ENCODE data around the gene MAPK12.
A peak's percentile ranks its signal among the peaks of the same experiment; 100 is the strongest.

Gene MAPK12

GRCh38 chr22:50267591-50268390 lies 6.3 kb upstream of the MAPK12 start:
- peak; percentile 42 for DNase-seq (ENCODE audit: low read depth)

GRCh38 chr22:50266994-50267393 lies 5.5 kb upstream of the MAPK12 start:
- no peak for DNase-seq (ENCODE audit: low read depth)

- no peak for DNase-seq (ENCODE audit: low read depth)
These were observed 3.6 kb upstream of the MAPK12 start for GRCh38 chr22:50264946-50265669.

GRCh38 chr22:50264104-50264745 lies 2.7 kb upstream of the MAPK12 start:
- DNase-seq (ENCODE audit: low read depth) = no peak

GRCh38 chr22:50262973-50263617 lies 1.6 kb upstream of the MAPK12 start:
- DNase-seq (ENCODE audit: low read depth) = no peak

GRCh38 chr22:50262460-50262911 lies 1.0 kb upstream of the MAPK12 start:
- no peak for DNase-seq (ENCODE audit: low read depth)

- no peak for DNase-seq (ENCODE audit: low read depth)
These were observed 475 bp downstream of the MAPK12 start for GRCh38 chr22:50260801-50261614.

- DNase-seq (ENCODE audit: low read depth) = no peak
These were observed 1.1 kb downstream of the MAPK12 start for GRCh38 chr22:50260434-50260800.

GRCh38 chr22:50259302-50259701 lies 2.2 kb downstream of the MAPK12 start:
- no peak for DNase-seq (ENCODE audit: low read depth)

GRCh38 chr22:50258361-50259292 lies 2.9 kb downstream of the MAPK12 start:
- DNase-seq (ENCODE audit: low read depth) = no peak

- DNase-seq (ENCODE audit: low read depth) = no peak
These were observed 3.8 kb downstream of the MAPK12 start for GRCh38 chr22:50257451-50258360.

GRCh38 chr22:50257041-50257440 lies 4.4 kb downstream of the MAPK12 start:
- DNase-seq (ENCODE audit: low read depth) = no peak

GRCh38 chr22:50256258-50256862 lies 5.1 kb downstream of the MAPK12 start:
- DNase-seq (ENCODE audit: low read depth) = no peak

- DNase-seq (ENCODE audit: low read depth) = no peak
These were observed 5.9 kb downstream of the MAPK12 start for GRCh38 chr22:50255607-50256006.

GRCh38 chr22:50255099-50255498 lies 6.4 kb downstream of the MAPK12 start:
- DNase-seq (ENCODE audit: low read depth) = no peak

- no peak for DNase-seq (ENCODE audit: low read depth)
These were observed 7.5 kb downstream of the MAPK12 start for GRCh38 chr22:50253941-50254340.

- no peak for DNase-seq (ENCODE audit: low read depth)
These were observed 8.2 kb downstream of the MAPK12 start for GRCh38 chr22:50253046-50253915.

All from activated T-cell treated with anti-CD3 and anti-CD28 coated beads for 1 hour (primary cell).